Smooth muscle cell (in vitro differentiated cells): Measurements from ENCODE around the gene PAPSS2. TPM values are rescaled to one million over a fixed set of nuclear protein-coding genes. Genes with fewer than 3 reads are reported as not detected.

Experiments used
- DNase-seq: peaks from one replicate; lab custom pipeline; 2025; ENCODE audit not compliant: unreplicated experiment; lab: John Stamatoyannopoulos, UW
- H2AFZ ChIP-seq: fragments of 200-600 bp; sonication (generic); 2 replicates; pipeline ENCODE4 v1.6.0; 2016; ENCODE audit warnings: antibody characterized with exemption, low read depth, mild to moderate bottlenecking
- H3F3A ChIP-seq: fragments of 200-600 bp; sonication (generic); 2 replicates; pipeline ENCODE4 v1.6.0; 2017; ENCODE audit warnings: antibody characterized with exemption, low read depth
- H3K27ac ChIP-seq: fragments of 200-600 bp; sonication (generic); 2 replicates; pipeline ENCODE4 v1.5.1; 2016; ENCODE audit warnings: low read depth, mild to moderate bottlenecking
- H3K27me3 ChIP-seq: fragments of 200-600 bp; sonication (generic); 2 replicates; pipeline ENCODE4 v1.6.1; 2016; ENCODE audit warnings: low read depth, mild to moderate bottlenecking
- H3K36me3 ChIP-seq: fragments of 200-600 bp; sonication (generic); 2 replicates; pipeline ENCODE4 v1.5.1; 2016; ENCODE audit warnings: low read depth
- H3K4me1 ChIP-seq: fragments of 200-600 bp; sonication (generic); 2 replicates; pipeline ENCODE4 v1.5.1; 2016; ENCODE audit warnings: low read depth
- H3K4me2 ChIP-seq: fragments of 200-600 bp; sonication (generic); 2 replicates; pipeline ENCODE4 v1.6.0; 2016; ENCODE audit warnings: mild to moderate bottlenecking
- H3K4me3 ChIP-seq: fragments of 200-600 bp; sonication (generic); 2 replicates; pipeline ENCODE4 v1.5.1; 2016; ENCODE audit warnings: mild to moderate bottlenecking
- H3K79me2 ChIP-seq: fragments of 200-600 bp; sonication (generic); 2 replicates; pipeline ENCODE4 v1.6.0; 2016; ENCODE audit warnings: low read depth, mild to moderate bottlenecking
- H3K9ac ChIP-seq: fragments of 200-600 bp; sonication (generic); 2 replicates; pipeline ENCODE4 v1.6.0; 2016; ENCODE audit warnings: low read depth
- H3K9me3 ChIP-seq: fragments of 200-600 bp; sonication (generic); replicated peaks from 2 replicates; pipeline ENCODE4 v1.5.1; 2016; ENCODE audit warnings: low read depth
- H4K20me1 ChIP-seq: fragments of 200-600 bp; sonication (generic); 2 replicates; pipeline ENCODE4 v1.6.0; 2016; ENCODE audit warnings: low read depth
- CTCF ChIP-seq: fragments of 200-600 bp; sonication (generic); IDR thresholded peaks from 2 replicates; pipeline ENCODE4 v1.5.1; 2017; ENCODE audit warnings: borderline replicate concordance, mild to moderate bottlenecking, antibody characterized with exemption; ENCODE audit not compliant: insufficient read depth, poor library complexity, severe bottlenecking
- WGBS: methylation state at CpG from one replicate; pipeline ENCODE4 v1.1.7; 2016; ENCODE audit warnings: low lambda C conversion rate; 5-methylcytosine and 5-hydroxymethylcytosine counted together
- polyA plus RNA-seq: library from polyadenylated mRNA; unstranded; fragments of >200 nt; fragmentation: Nextera tagmentation; extraction: Ambion mirVana; gene quantifications from 2 replicates; pipeline ENCODE4 v1.2.1, GENCODE V29; 2016
- total RNA-seq: library from RNA; depleted of rRNA; stranded (reverse); fragments of >200 nt; gene quantifications from 2 replicates; pipeline ENCODE4 v1.2.3, GENCODE V29; 2014

Gene PAPSS2
- total and polyA plus RNA-seq, 2 experiments from 2014 or later: 96.1 to 105 TPM

- 95% methylated on average over 7 of the region's 7 CpGs for WGBS
- no peaks in the 10 kb centered on the region for H3K9me3 ChIP-seq
- no peak for TF ChIP-seq CTCF
- no peaks in the 10 kb centered on the region for H3F3A ChIP-seq
- H3K9ac ChIP-seq: no peak overlapping the region
- H3K4me2 ChIP-seq: no peak overlapping the region
- no peaks in the 10 kb centered on the region for H3K79me2 ChIP-seq
- no peak overlapping the region for H3K27ac ChIP-seq
- no peak for DNase-seq
- H3K27me3 ChIP-seq: no peaks in the 10 kb centered on the region
- H3K4me1 ChIP-seq: peaks cover 4% of the 10 kb centered on the region
- H4K20me1 ChIP-seq: no peaks in the 10 kb centered on the region
- H3K4me3 ChIP-seq: no peak overlapping the region
- H2AFZ ChIP-seq: no peak overlapping the region
- H3K36me3 ChIP-seq: no peaks in the 10 kb centered on the region
Measured at GRCh38 chr10:87630171-87630570, 29.5 kb upstream of the PAPSS2 start.

GRCh38 chr10:87632454-87632853 lies 27.2 kb upstream of the PAPSS2 start:
- H3K79me2 ChIP-seq: no peaks in the 10 kb centered on the region
- H3K27me3 ChIP-seq: no peaks in the 10 kb centered on the region
- no peak for DNase-seq
- H3K9me3 ChIP-seq: no peaks in the 10 kb centered on the region
- H3K36me3 ChIP-seq: no peaks in the 10 kb centered on the region
- H3K4me3 ChIP-seq: no peak overlapping the region
- no peak overlapping the region for H2AFZ ChIP-seq
- 91% methylated on average over 4 of the region's 4 CpGs for WGBS
- no peaks in the 10 kb centered on the region for H4K20me1 ChIP-seq
- H3F3A ChIP-seq: no peaks in the 10 kb centered on the region
- H3K9ac ChIP-seq: no peak overlapping the region
- no peaks in the 10 kb centered on the region for H3K4me1 ChIP-seq
- no peak overlapping the region for H3K27ac ChIP-seq
- H3K4me2 ChIP-seq: no peak overlapping the region
- TF ChIP-seq CTCF: no peak

GRCh38 chr10:87634311-87634710 lies 25.4 kb upstream of the PAPSS2 start:
- DNase-seq: no peak
- no peak overlapping the region for H3K27ac ChIP-seq
- no peaks in the 10 kb centered on the region for H3K36me3 ChIP-seq
- TF ChIP-seq CTCF: no peak
- no peaks in the 10 kb centered on the region for H3F3A ChIP-seq
- no peak overlapping the region for H3K4me2 ChIP-seq
- H3K4me1 ChIP-seq: no peaks in the 10 kb centered on the region
- no peaks in the 10 kb centered on the region for H4K20me1 ChIP-seq
- H3K4me3 ChIP-seq: no peak overlapping the region
- H3K9ac ChIP-seq: no peak overlapping the region
- no peaks in the 10 kb centered on the region for H3K79me2 ChIP-seq
- no peaks in the 10 kb centered on the region for H3K9me3 ChIP-seq
- 84% methylated on average over 2 of the region's 2 CpGs for WGBS
- no peak overlapping the region for H2AFZ ChIP-seq
- H3K27me3 ChIP-seq: no peaks in the 10 kb centered on the region

GRCh38 chr10:87635498-87636312 lies 24.0 kb upstream of the PAPSS2 start:
- Histone ChIP-seq H3K79me2 (no peaks in the 10 kb centered on the region), H3K9me3 (no peaks in the 10 kb centered on the region), H2AFZ (peak overlapping the region; percentile 42), H4K20me1 (no peaks in the 10 kb centered on the region), H3K27me3 (no peaks in the 10 kb centered on the region), H3K4me2 (no peak overlapping the region), H3K36me3 (no peaks in the 10 kb centered on the region), H3F3A (no peaks in the 10 kb centered on the region), H3K27ac (no peak overlapping the region), H3K9ac (no peak overlapping the region), H3K4me3 (no peak overlapping the region), H3K4me1 (no peaks in the 10 kb centered on the region)
- WGBS: 23% methylated on average over 5 of the region's 5 CpGs
- no peak for DNase-seq
- no peak for TF ChIP-seq CTCF
